GM10847 (cell line): ENCODE results near the gene MOSPD3.

Source experiments
- POLR2A ChIP-seq: IDR thresholded peaks from 2 replicates; pipeline ENCODE4 v1.6.1; 2011; ENCODE audit not compliant: insufficient read length; ENCODE audit errors: extremely low read depth

The MOSPD3 gene

GRCh38 chr7:100572949-100573675, 39.2 kb upstream of the MOSPD3 start:
- TF ChIP-seq POLR2A, result no peak

- TF ChIP-seq POLR2A, result no peak
These were observed 38.5 kb upstream of the MOSPD3 start, which contains the start of gene SAP25 for GRCh38 chr7:100573691-100574361. Gene SAP25, minus strand, starts transcription at chr7:100573900. Its CDS starts 158 bp downstream, at chr7:100573742.

GRCh38 chr7:100574362-100575205, 37.8 kb upstream of the MOSPD3 start:
- TF ChIP-seq POLR2A, result no peak

GRCh38 chr7:100575206-100575631, 37.1 kb upstream of the MOSPD3 start:
- TF ChIP-seq POLR2A, result no peak

- no peak for TF ChIP-seq POLR2A
These were observed 36.5 kb upstream of the MOSPD3 start for GRCh38 chr7:100575746-100576383.

DNA sequence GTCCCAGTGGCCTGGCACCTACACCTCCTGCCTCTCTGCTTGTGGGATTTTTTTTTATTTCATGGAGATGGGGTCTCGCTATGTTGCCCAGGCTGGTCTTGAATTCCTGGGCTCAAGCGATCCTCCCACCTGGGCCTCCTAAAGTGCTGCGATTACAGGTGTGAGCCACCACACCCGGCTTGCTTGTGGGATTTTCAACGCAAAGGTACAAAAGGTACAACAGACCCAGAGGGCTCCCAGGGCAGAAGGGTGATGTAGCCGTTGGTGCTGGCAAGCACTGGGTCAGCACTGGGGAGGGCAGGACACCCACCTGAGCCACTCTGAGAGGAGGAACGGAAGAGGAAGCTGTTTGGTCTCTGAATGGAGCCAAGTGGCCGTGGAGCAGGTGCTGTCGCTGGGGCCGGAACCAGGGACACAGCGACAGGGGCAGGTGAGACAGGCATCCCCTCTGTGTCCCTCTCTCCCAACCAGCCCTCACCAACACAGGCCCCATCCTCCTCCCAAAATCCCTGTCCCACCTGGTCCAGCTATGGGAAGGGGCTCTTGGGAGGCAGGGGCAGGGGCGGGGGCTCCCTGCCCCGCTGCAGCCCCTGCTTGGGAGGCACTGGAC, 35.9 kb upstream of the MOSPD3 start:
- TF ChIP-seq POLR2A, result no peak

DNA sequence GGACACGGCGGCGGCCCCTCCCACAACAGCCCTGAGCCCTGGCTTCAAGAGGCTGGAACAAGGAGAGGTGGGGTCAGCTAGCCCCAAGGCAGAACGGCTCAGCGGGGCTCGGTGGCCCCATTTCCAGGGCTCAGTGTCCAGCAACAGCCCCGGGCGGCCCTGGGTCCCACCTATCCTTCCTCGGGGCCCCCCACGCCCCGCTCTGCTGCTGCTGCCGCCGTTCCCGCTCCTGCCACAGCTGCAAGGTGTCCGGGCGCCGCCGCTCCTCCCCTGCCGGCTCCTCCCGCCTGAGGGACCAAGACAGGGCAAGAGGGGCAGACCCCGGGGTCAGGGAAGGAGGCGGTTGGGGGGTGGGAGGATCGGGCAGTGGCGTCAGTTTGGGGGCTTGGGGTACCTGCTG, 35.2 kb upstream of the MOSPD3 start:
- no peak for TF ChIP-seq POLR2A

DNA sequence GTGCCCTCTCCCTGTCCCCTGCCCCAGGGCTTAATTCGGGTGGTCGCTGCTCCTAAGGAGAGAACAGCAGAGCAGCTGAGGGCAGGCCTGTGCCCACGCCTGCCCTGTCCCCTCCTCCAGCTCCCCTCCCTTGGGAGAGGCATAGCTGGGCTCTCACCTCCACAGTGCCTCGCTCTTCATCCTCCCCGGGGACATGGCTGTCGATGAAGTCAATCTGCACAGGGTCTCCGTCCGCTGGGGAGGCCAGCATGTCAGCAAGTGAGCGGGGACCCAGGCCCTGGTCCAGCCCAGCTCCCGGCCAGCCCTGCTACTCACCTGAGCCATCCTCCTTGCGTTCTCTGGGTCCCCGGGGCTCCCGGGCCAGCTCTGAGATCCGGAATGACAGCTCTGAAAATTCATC, 34.8 kb upstream of the MOSPD3 start:
- TF ChIP-seq POLR2A, result no peak

- TF ChIP-seq POLR2A, result no peak
These were observed 33.8 kb upstream of the MOSPD3 start for GRCh38 chr7:100578246-100579183.

DNA sequence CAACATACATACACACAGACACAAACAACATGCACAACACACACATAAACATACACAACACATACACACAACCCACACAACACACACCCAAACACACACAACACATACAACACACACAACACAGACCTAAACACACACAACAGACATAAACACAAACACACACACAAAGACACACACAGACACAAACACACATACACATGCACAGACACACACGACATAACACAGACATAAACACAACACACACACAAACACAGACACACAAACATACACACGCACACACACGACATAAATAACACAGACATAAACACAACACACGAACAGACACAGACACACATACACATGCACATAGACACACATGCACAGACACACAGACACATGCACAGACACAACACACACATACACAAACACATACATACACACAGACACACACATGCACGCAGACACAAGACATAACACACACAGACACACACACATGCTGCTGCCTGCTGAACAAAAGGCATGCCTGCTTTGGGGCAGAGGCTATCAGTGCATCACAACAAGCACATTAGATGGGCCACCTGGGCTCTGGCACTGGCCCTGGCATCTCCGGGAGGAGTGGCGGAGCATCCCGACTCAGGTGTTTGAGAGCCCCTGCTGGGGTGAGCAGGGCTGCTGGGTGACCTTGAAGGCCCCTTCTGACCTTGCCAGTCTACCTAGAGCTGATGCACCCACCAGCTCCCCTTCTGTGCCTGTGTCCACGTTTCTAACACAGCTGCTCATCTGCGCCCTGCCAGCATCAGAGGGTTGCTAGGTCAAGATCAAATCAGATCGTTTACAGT, 31.7 kb upstream of the MOSPD3 start:
- no peak for TF ChIP-seq POLR2A

DNA sequence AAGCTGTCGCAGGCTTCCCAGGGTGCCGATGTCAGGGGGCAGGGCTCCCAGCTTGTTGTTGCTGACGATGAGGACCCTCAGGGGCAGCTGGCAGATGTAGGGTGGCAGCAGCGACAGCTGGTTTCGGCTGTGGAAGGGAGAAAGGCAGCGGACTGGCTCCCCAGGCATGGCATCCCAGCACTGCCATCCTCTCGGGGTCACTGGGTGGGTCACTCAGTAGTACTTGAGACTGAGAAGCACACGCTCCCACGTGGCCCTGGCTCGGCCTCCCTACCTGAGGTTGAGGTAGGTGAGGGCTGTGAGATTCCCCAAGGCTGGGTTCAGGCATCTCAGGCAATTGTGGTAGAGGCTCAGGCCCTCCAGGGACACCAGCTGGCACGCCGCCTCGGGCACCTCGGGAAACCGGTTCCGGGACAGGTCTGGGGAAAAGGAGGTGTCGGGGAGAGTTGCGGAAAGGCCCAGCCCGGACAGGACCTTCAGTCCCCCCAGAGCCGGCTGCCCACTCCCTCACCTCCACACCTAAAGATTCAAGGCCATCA, 30.2 kb upstream of the MOSPD3 start:
- TF ChIP-seq POLR2A, result no peak

- no peak for TF ChIP-seq POLR2A
These were observed 29.7 kb upstream of the MOSPD3 start for GRCh38 chr7:100582650-100583049.

DNA sequence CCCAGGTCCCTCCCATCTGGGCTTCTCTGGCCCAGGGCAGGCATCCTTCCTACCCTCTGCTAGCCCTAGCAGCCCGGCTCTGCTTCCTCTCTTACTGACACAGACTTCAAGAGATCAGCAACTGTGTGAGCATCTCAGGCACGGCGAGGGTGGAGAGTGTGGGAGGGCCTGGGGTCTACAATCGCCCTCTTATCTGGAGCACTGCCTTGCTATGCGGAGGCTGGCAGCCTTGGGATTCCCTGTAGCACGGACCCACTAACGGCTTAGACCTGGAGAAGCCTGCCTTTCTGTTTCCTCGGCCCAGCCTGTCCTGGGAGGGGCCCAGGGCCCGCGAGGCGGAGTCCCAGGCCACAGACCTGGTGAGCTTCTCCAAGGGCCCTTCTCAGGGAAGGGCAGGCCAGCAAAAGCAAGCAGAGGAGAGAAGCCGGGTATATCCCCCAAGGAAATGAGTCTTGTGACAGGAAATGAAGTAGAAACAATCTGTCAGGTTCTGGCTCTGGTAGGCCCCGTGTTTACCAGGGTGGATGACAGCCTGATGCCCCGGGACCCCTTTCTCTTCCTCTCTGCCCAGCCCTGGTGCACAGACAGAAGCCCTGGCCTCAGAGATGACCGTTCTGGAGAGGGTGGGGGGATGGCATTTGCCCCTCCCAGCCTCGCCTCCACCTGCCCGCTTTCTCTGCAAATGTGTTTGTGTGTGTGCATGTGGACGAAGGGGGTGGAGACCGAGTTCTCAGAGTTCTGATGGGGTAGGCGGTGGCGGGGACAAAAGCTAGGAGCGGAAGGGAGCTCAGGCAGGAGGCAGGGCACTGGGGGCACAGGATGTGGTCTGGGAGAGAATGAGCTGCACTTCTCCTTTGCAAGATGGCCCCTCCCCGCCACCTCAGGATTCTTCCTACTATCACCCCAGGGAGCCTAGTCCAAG, 28.9 kb upstream of the MOSPD3 start:
- no peak for TF ChIP-seq POLR2A
